Lung (tissue), 12 donors: Measurements from ENCODE around the gene PRKAG1. TPM values are rescaled to one million over a fixed set of nuclear protein-coding genes. Genes with fewer than 3 reads are reported as not detected.

Experiments
- ATAC-seq: fragments of 200-7000 bp; cut with Tn5 transposase; one replicate; pipeline ENCODE4 v1.9.1; 2020; ENCODE audit warnings: moderate number of reproducible peaks; ENCODE audit not compliant: insufficient read depth, low FRiP score
- DNase-seq, 3 donors: peaks; one replicate each; pipeline ENCODE4 v3.0.0-alpha.2; 2013 to 2017
- H3K27ac ChIP-seq, 2 donors: one replicate each; pipeline ENCODE4 v1.5.1; 2013; ENCODE audit warnings: mild to moderate bottlenecking in 2 of 2, moderate library complexity in 2 of 2, control low read depth in 1 of 2, inconsistent platforms in 1 of 2, low read depth in 1 of 2, low read length in 1 of 2
- H3K27me3 ChIP-seq, 3 donors: one replicate each; pipeline ENCODE4 v1.5.1; 2013; ENCODE audit warnings: low read length in 2 of 3; ENCODE audit not compliant: control insufficient read depth in 3 of 3, insufficient read depth in 3 of 3
- H3K36me3 ChIP-seq, 4 donors: one replicate each; pipeline ENCODE4 v1.5.1; 2013; ENCODE audit warnings: low read length in 4 of 4, mild to moderate bottlenecking in 1 of 4, moderate library complexity in 1 of 4; ENCODE audit not compliant: control insufficient read depth in 4 of 4, insufficient read depth in 4 of 4
- H3K4me1 ChIP-seq, 5 donors: one replicate each; pipeline ENCODE4 v1.5.1; 2013; ENCODE audit warnings: low read length in 5 of 5, mild to moderate bottlenecking in 2 of 5, moderate library complexity in 1 of 5; ENCODE audit not compliant: control insufficient read depth in 5 of 5, insufficient read depth in 5 of 5
- H3K4me3 ChIP-seq: one replicate; pipeline ENCODE4 v1.5.1; 2013; ENCODE audit warnings: mild to moderate bottlenecking, control low read depth, moderate library complexity
- H3K9ac ChIP-seq, 2 donors: one replicate each; pipeline ENCODE4 v1.5.1; 2013; ENCODE audit warnings: low read length in 2 of 2, control low read depth in 1 of 2; ENCODE audit not compliant: insufficient read depth in 1 of 2
- H3K9me3 ChIP-seq, 4 donors: one replicate each; pipeline ENCODE4 v1.5.1; 2013; ENCODE audit warnings: low read length in 3 of 4, mild to moderate bottlenecking in 1 of 4, moderate library complexity in 1 of 4; ENCODE audit not compliant: control insufficient read depth in 4 of 4, insufficient read depth in 3 of 4
- WGBS, 2 donors: extraction: QIAGEN DNeasy Blood & Tissue Kit; methylation state at CpG; one replicate each; pipeline ENCODE4 v1.1.7; 2013; 5-methylcytosine and 5-hydroxymethylcytosine counted together
- polyA plus RNA-seq, 2 donors: library from polyadenylated mRNA; stranded (reverse); fragments of 200-250 nt; gene quantifications; one replicate each; pipeline ENCODE4 v1.2.1, GENCODE V29; 2013
- total RNA-seq, 2 donors: library from RNA; depleted of rRNA in 1 of 2; stranded (reverse); fragments of >200 nt in 1 of 2; gene quantifications; one replicate each; pipeline ENCODE4 v1.2.1, GENCODE V29; 2014 to 2021
- TF ChIP-seq, protein P1 (sequence below): IDR thresholded peaks from 2 replicates; pipeline ENCODE4 v1.5.1; 2012; ENCODE audit warnings: mild to moderate bottlenecking; ENCODE audit errors: control extremely low read depth, extremely low read depth
- donor health status: control.
- donor health status: control.
- donor health status: Bipolar disorder and iron deficiency.
- donor health status: healthy.
- donor health status: DM: yes; HTN: yes; CAD: no.

PRKAG1 gene
- total and polyA plus RNA-seq, 4 donors, result 33.1 to 54.5 (median 49.6) TPM

- no peak for ATAC-seq
Measured at GRCh38 chr12:48982397-48983080, 36.0 kb downstream of the PRKAG1 start.

DNA sequence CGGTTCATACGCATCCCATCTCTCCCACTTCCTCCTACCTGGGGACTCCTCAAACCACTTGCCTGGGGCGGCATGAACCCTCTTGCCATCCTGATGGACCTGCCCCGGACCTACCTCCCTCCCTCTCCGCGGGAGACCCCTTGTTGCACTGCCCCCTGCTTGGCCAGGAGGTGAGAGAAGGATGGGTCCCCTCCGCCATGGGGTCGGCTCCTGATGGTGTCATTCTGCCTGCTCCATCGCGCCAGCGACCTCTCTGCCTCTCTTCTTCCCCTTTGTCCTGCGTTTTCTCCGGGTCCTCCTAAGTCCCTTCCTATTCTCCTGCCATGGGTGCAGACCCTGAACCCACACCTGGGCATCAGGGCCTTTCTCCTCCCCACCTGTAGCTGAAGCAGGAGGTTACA lies 36.8 kb downstream of the PRKAG1 start:
- Histone ChIP-seq H3K4me3 (no peak overlapping the region), H3K9me3 (peaks cover 0 to 2% (median 0%) of the 10 kb centered on the region in 4 donors), H3K27ac (no peak overlapping the region), H3K27me3 (peaks cover under 1 to 94% (median 89%) of the 10 kb centered on the region in 3 donors), H3K36me3 (no peaks in the 10 kb centered on the region), H3K4me1 (peaks cover 3 to 32% (median 21%) of the 10 kb centered on the region in 5 donors), H3K9ac (no peak overlapping the region)
- DNase-seq (no peak), ATAC-seq (no peak)
- 9 to 15% methylated on average over 13 of the region's 13 CpGs for WGBS, 2 donors
- TF ChIP-seq, protein P1, sequence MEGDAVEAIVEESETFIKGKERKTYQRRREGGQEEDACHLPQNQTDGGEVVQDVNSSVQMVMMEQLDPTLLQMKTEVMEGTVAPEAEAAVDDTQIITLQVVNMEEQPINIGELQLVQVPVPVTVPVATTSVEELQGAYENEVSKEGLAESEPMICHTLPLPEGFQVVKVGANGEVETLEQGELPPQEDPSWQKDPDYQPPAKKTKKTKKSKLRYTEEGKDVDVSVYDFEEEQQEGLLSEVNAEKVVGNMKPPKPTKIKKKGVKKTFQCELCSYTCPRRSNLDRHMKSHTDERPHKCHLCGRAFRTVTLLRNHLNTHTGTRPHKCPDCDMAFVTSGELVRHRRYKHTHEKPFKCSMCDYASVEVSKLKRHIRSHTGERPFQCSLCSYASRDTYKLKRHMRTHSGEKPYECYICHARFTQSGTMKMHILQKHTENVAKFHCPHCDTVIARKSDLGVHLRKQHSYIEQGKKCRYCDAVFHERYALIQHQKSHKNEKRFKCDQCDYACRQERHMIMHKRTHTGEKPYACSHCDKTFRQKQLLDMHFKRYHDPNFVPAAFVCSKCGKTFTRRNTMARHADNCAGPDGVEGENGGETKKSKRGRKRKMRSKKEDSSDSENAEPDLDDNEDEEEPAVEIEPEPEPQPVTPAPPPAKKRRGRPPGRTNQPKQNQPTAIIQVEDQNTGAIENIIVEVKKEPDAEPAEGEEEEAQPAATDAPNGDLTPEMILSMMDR, result no peak

More at GRCh38 chr12:48982397-48983080, 36.0 kb downstream of the PRKAG1 start:
- H3K27me3 ChIP-seq, result peaks cover 3 to 94% (median 89%) of the 10 kb centered on the region in 3 donors
- no peak overlapping the region for H3K4me3 ChIP-seq
- WGBS, 2 donors, result 53 to 64% methylated on average over 6 of the region's 6 CpGs
- peaks cover 0 to 2% (median 0%) of the 10 kb centered on the region in 4 donors for H3K9me3 ChIP-seq
- no peak overlapping the region for H3K9ac ChIP-seq
- TF ChIP-seq, protein P1, result no peak
- no peak for DNase-seq
- H3K36me3 ChIP-seq, result no peaks in the 10 kb centered on the region
- H3K27ac ChIP-seq, result no peak overlapping the region
- peaks cover 3 to 32% (median 21%) of the 10 kb centered on the region in 5 donors for H3K4me1 ChIP-seq

DNA sequence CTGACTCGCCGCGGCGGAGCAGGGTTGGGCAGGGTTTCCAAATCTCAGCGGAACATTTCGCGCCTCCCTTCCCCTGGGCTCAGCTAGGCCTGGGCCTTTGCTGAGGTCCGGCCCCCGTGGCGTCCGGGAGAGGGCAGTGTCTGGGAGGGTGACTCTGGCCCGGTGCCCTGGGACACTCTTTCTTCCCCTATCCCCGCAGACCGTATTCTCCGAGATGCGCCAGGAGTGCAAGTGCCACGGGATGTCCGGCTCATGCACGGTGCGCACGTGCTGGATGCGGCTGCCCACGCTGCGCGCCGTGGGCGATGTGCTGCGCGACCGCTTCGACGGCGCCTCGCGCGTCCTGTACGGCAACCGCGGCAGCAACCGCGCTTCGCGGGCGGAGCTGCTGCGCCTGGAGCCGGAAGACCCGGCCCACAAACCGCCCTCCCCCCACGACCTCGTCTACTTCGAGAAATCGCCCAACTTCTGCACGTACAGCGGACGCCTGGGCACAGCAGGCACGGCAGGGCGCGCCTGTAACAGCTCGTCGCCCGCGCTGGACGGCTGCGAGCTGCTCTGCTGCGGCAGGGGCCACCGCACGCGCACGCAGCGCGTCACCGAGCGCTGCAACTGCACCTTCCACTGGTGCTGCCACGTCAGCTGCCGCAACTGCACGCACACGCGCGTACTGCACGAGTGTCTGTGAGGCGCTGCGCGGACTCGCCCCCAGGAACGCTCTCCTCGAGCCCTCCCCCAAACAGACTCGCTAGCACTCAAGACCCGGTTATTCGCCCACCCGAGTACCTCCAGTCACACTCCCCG lies 37.4 kb downstream of the PRKAG1 start:
- 2 to 3% methylated on average over 86 to 91 of the region's 91 CpGs for WGBS, 2 donors

More for the DNA sequence above, 37.4 kb downstream of the PRKAG1 start:
- no peak overlapping the region for H3K27ac ChIP-seq
- no peaks in the 10 kb centered on the region for H3K36me3 ChIP-seq
- H3K27me3 ChIP-seq, result peaks cover 0 to 96% (median 92%) of the 10 kb centered on the region in 3 donors
- H3K9ac ChIP-seq, result no peak overlapping the region
- DNase-seq (peak in 1 of 3 donors; percentile 32), ATAC-seq (no peak)
- H3K4me3 ChIP-seq, result no peak overlapping the region
- H3K9me3 ChIP-seq, result peaks cover 0 to 2% (median 0%) of the 10 kb centered on the region in 4 donors
- peaks cover 3 to 32% (median 21%) of the 10 kb centered on the region in 5 donors for H3K4me1 ChIP-seq
- TF ChIP-seq, protein P1, result no peak
